ENCODE measurements around the gene GSC2. TPM values are rescaled to one million over a fixed set of nuclear protein-coding genes. Genes with fewer than 3 reads are reported as not detected.

The GSC2 gene
- total and polyA plus RNA-seq, 2 of the 8 experiments (the other 6 are each of a cell fraction or from before 2014, with no cell fraction given), result 0.17 to 0.48 TPM

DNA sequence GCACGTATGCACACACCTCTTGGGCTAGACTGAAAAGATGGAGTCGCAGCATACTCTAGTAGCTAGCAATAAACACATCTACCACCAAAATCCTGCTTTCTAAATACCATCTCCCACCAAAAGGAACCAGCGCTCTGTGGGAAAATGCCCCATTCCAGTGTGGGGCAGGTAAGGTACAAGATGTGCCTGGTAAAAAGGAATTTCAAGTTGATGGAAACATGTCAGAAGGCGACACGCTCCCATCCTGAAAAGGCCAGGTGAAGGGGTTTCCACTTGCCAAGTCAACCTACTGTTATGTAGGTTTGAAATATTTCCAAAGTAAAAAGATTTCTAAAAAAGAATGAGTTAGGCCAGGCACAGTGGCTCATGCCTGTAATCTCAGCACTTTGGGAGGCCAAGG is 36.7 kb downstream of the GSC2 start (continued):
- no peak for TF ChIP-seq RAD21 (IDR thresholded peaks at IDR 0.05 in 1 of 2, conservative IDR thresholded peaks at IDR 0.05 in 1 of 2; ENCODE audit: low read depth in 2 of 2, low read length in 2 of 2)
- TF ChIP-seq, protein P1, sequence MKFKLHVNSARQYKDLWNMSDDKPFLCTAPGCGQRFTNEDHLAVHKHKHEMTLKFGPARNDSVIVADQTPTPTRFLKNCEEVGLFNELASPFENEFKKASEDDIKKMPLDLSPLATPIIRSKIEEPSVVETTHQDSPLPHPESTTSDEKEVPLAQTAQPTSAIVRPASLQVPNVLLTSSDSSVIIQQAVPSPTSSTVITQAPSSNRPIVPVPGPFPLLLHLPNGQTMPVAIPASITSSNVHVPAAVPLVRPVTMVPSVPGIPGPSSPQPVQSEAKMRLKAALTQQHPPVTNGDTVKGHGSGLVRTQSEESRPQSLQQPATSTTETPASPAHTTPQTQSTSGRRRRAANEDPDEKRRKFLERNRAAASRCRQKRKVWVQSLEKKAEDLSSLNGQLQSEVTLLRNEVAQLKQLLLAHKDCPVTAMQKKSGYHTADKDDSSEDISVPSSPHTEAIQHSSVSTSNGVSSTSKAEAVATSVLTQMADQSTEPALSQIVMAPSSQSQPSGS (IDR thresholded peaks at IDR 0.05; ENCODE audit: low read length), result no peak
- TF ChIP-seq CHD2 (IDR thresholded peaks at IDR 0.05; ENCODE audit: low read length), result no peak
- TF ChIP-seq RNF2 (IDR thresholded peaks at IDR 0.05; ENCODE audit: borderline replicate concordance, low read depth, low read length, missing control alignments, poor library complexity, severe bottlenecking), result no peak

All from H1 (cell line).